ENCODE measurements around the gene MTHFD1L.

DNA sequence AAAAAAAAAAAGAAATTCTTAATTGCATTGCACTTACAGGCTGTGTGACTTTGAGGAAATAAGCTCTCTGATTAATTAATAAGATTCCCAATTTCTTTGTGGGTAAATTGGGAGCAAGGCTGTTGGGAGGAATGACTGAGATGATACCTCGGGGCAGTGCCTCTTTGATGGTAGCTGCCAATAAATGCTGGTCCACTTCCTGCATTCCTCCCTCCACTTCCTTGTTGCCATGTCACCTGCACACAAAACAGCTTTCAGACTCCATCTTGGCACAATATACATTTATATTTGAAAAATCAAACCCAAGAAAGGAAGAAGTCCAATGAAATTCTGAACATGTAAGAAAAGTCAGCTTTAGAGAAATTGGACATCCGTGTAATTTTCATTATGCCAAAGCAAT lies 45.1 kb downstream of the MTHFD1L start:
- TF ChIP-seq POLR2A (IDR thresholded peaks at IDR 0.05) (no peak), CTCF (IDR thresholded peaks at IDR 0.05 in 4 of 5, conservative IDR thresholded peaks at IDR 0.05 in 1 of 5) (no peak)
